Measurements from ENCODE around the gene TBCD.

GRCh38 chr17:82828875-82829487, 77.1 kb downstream of the TBCD start:
- TF ChIP-seq CTCF (IDR thresholded peaks at IDR 0.05) (no peak), POLR2A (IDR thresholded peaks at IDR 0.05) (no peak)
